ENCODE results near the gene POU2F2. TPM values are rescaled to one million over a fixed set of nuclear protein-coding genes. Genes with fewer than 3 reads are reported as not detected.

POU2F2 gene
- total and polyA plus RNA-seq, 12 donors, result 0.72 to 17.2 (median 3.1) TPM

DNA sequence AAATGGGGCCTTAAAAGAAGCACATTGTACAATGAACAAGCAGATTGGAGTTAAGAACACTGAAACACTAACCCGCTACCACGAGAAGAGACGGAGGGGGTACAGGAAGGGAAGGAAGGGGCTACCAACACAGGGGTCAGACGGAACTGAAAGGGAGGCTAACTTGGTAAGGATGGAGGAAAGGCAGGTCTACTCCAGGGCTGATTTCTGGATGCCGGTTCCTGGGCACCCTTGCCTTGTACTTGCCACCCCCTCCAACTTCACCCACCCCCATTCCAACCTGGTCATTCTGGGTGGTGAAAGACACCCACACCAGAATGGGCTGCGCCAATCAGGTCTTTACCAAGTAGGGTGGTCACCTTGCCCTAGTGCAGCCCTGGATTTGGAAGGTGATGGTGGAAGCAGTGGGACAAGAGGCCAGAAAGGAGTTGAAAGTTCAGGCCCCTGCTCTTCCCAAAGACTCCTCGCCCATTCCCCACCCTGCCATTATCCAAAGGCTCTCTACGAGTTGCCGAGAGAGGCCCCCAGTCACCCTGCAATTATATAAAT lies 46.0 kb downstream of the POU2F2 start:
- no peak for DNase-seq
- Histone ChIP-seq H3K27ac (no peak overlapping the region), H3K27me3 (no peaks in the 10 kb centered on the region), H3K36me3 (replicated peaks in 1 of 2) (peaks cover 0 to under 1% of the 10 kb centered on the region in 2 donors), H3K4me1 (replicated peaks in 1 of 2) (peaks cover 0 to 6% of the 10 kb centered on the region in 2 donors), H3K9me3 (replicated peaks in 1 of 3) (no peaks in the 10 kb centered on the region), H3K4me3 (no peak overlapping the region)
- 80 to 92% (median 85%) methylated on average over 9 of the region's 9 CpGs for WGBS, 4 donors
- TF ChIP-seq POLR2A (IDR thresholded peaks at IDR 0.05), result no peak
- TF ChIP-seq, protein P1, sequence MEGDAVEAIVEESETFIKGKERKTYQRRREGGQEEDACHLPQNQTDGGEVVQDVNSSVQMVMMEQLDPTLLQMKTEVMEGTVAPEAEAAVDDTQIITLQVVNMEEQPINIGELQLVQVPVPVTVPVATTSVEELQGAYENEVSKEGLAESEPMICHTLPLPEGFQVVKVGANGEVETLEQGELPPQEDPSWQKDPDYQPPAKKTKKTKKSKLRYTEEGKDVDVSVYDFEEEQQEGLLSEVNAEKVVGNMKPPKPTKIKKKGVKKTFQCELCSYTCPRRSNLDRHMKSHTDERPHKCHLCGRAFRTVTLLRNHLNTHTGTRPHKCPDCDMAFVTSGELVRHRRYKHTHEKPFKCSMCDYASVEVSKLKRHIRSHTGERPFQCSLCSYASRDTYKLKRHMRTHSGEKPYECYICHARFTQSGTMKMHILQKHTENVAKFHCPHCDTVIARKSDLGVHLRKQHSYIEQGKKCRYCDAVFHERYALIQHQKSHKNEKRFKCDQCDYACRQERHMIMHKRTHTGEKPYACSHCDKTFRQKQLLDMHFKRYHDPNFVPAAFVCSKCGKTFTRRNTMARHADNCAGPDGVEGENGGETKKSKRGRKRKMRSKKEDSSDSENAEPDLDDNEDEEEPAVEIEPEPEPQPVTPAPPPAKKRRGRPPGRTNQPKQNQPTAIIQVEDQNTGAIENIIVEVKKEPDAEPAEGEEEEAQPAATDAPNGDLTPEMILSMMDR (IDR thresholded peaks at IDR 0.05), result no peak
- intact Hi-C loops (cut with DNase I), result no loop called here

DNA sequence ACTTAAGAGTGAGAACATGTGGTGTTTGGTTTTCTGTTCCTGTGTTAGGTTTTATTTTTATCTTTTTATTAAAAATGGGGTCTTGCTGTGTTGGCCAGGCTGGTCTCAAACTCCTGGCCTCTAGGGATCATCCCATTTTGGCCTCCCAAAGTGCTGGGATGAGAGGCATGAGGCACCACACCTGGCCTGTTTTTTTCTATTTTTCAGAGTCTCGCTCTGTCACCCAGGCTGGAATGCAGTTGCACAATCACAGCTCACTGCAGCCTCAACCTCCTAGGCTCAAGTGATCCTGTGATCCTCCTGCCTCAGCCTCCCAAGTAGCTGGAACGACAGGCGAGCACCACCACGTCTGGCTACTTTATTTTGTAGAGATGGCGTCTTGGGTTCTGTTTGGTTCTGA lies 48.7 kb downstream of the POU2F2 start:
- WGBS, 4 donors, result 88 to 97% (median 95%) methylated on average over 5 of the region's 5 CpGs
- TF ChIP-seq, protein P1 (IDR thresholded peaks at IDR 0.05), result no peak
- TF ChIP-seq POLR2A (IDR thresholded peaks at IDR 0.05), result no peak
- peaks cover 0 to 28% of the 10 kb centered on the region in 2 donors for H3K36me3 ChIP-seq (replicated peaks in 1 of 2)

DNA sequence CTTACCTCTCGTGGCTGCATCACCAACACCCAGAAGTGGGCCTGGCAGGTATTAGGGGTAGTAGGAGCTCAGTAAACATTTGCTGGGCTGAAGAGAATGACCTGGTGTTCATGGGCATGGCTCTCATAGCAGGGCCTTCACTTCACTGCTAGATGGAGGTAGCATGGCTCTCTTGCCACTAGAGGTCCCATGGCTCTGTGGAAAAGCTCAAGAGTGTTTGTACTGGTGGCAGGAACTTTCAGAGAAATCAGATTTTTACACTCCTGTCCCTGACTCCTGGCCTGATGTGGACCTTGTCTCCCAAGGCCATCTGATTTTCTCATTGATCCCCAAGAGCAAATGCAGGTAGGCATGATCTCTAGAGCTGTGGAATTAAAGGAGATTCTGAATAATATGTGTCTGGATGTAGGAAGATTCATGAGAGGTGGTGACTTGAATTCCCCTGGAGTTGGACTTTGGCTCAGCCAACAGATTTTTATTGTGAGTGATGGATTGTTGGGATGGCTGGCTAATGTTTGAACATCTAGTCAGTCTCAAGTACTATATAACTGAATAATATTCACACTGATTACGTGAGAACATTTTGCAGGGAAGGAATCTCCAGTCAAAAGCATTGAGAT lies 50.6 kb downstream of the POU2F2 start:
- H3K27ac ChIP-seq, result peak overlapping the region in 2 of 5 donors; percentile 2 to 22
- no peak for TF ChIP-seq POLR2A (IDR thresholded peaks at IDR 0.05)
- TF ChIP-seq, protein P1 (IDR thresholded peaks at IDR 0.05), result peak in 5 of 6 experiments; percentile 13 to 43 (median 35)
- DNase-seq, result no peak
- intact Hi-C loops (cut with DNase I), result no loop called here
- WGBS, 4 donors, result 63 to 70% (median 69%) methylated on average over 2 of the region's 2 CpGs
- H3K27me3 ChIP-seq, result no peaks in the 10 kb centered on the region
- peaks cover 10 to 18% of the 10 kb centered on the region in 2 donors for H3K4me1 ChIP-seq (replicated peaks in 1 of 2)
- peaks cover 0 to 29% of the 10 kb centered on the region in 2 donors for H3K36me3 ChIP-seq (replicated peaks in 1 of 2)
- H3K4me3 ChIP-seq, result no peak overlapping the region
- no peaks in the 10 kb centered on the region for H3K9me3 ChIP-seq (replicated peaks in 1 of 3)

More for the DNA sequence above, 48.7 kb downstream of the POU2F2 start:
- H3K27ac ChIP-seq, result no peak overlapping the region
- no peaks in the 10 kb centered on the region for H3K9me3 ChIP-seq (replicated peaks in 1 of 3)
- H3K4me3 ChIP-seq, result no peak overlapping the region
- peaks cover 0 to 6% of the 10 kb centered on the region in 2 donors for H3K4me1 ChIP-seq (replicated peaks in 1 of 2)
- H3K27me3 ChIP-seq, result no peaks in the 10 kb centered on the region
- DNase-seq, result no peak
- intact Hi-C loops (cut with DNase I), result no loop called here

DNA sequence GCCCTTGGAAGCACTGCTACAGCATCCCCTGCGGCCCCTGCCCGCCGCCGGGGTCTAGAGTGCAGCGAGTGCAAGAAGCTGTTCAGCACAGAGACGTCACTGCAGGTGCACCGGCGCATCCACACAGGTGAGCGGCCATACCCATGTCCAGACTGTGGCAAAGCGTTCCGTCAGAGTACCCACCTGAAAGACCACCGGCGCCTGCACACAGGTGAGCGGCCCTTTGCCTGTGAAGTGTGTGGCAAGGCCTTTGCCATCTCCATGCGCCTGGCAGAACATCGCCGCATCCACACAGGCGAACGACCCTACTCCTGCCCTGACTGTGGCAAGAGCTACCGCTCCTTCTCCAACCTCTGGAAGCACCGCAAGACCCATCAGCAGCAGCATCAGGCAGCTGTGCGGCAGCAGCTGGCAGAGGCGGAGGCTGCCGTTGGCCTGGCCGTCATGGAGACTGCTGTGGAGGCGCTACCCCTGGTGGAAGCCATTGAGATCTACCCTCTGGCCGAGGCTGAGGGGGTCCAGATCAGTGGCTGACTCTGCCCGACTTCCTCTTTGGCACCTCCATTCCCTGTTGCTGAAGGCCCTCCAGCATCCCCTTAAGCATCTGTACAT lies 51.4 kb downstream of the POU2F2 start:
- WGBS, 4 donors, result 92 to 96% (median 94%) methylated on average over 8 to 28 of the region's 28 CpGs
- no peak for TF ChIP-seq POLR2A (IDR thresholded peaks at IDR 0.05)
- TF ChIP-seq, protein P1 (IDR thresholded peaks at IDR 0.05), result no peak
- no peak overlapping the region for H3K4me3 ChIP-seq
- H3K4me1 ChIP-seq (replicated peaks in 1 of 2), result peaks cover 11 to 20% of the 10 kb centered on the region in 2 donors
- intact Hi-C loops (cut with DNase I), result no loop called here
- DNase-seq, result no peak
- H3K27me3 ChIP-seq, result no peaks in the 10 kb centered on the region
- H3K9me3 ChIP-seq (replicated peaks in 1 of 3), result no peaks in the 10 kb centered on the region
- no peak overlapping the region for H3K27ac ChIP-seq
- peaks cover 0 to 29% of the 10 kb centered on the region in 2 donors for H3K36me3 ChIP-seq (replicated peaks in 1 of 2)

All from adrenal gland (tissue), 12 donors.